Stimulated activated CD8-positive, alpha-beta memory T cell treated with anti-CD3 and anti-CD28 coated beads, Interleukin-2, amount 100 ng/mL, for 1 hour (primary cell): ENCODE data around the gene CCR4.
A peak's percentile ranks its signal among the peaks of the same experiment; 100 is the strongest.
"Not testable (repeated sequence)": the region's sequence is repeated elsewhere in the genome, so short reads cannot be mapped to it uniquely, and the experiment has no call there.

Experiments used
- DNase-seq, 2 donors: peaks; one replicate each; pipeline ENCODE4 v3.0.0-alpha.2; 2020; ENCODE audit warnings: low read depth in 2 of 2

CCR4 gene

GRCh38 chr3:32951410-32951811 lies at the start of gene CCR4:
TSS of gene CCR4 (plus strand) at chr3:32951644. CDS start at chr3:32953423, 1,779 bp downstream.
- no peak for DNase-seq

DNA sequence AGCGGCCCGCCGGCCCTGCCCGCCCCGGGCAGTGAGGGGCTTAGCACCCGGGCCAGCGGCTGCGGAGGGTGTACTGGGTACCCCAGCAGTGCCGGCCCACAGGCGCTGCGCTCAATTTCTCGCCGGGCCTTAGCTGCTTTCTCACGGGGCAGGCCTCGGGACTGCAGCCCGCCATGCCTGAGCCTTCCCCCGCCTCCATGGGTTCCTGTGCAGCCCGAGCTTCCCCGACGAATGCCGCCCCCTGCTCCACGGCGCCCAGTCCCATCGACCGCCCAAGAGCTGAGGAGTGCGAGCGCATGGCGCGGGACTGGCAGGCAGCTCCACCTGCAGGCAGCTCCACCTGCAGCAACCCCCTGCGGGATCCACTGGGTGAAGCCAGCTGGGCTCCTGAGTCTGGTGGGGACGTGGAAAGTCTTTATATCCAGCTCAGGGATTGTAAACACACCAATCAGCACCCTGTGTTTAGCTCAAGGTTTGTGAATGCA lies 48.5 kb upstream of the CCR4 start:
- peak in 1 of 2 donors; percentile 4 for DNase-seq

DNA sequence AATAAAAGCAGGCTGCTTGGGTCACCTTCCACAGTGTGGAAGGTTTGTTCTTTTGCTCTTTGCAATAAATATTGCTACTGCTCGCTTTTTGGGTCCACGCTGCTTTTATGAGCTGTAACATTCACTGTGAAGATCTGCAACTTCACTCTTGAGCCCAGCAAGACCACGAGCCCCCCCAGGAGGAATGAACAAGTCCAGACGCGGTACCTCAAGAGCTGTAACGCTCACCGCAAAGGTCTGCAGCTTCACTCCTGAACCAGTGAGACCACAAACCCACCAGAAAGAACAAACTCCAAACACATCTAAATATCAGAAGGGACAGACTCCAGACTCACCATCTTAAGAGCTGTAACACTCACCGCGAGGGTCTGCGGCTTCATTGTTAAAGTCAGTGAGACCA lies 47.5 kb upstream of the CCR4 start:
- no peak for DNase-seq

- DNase-seq, result no peak
Measured at GRCh38 chr3:32909999-32910398, 41.4 kb upstream of the CCR4 start.

GRCh38 chr3:32910954-32911353 lies 40.5 kb upstream of the CCR4 start:
- no peak for DNase-seq

DNA sequence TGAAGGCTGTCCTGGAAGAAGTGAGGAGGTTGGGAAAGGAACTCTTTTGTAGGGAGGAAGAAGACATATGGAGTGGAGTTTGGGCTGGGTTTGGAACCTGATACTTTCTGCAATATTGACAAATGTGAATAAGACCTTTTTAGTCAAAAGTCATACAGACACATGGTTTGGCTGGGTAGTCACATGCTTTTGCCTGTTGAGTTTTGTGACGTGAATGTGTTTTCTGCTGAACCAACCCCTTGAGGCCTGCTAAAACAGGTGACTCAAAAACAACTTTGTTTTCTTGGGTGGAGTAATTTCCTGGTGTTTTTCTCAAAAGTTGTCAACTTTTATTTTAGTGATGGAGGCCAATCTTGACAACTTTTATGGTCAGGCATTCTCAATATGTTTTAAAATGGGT lies 39.4 kb upstream of the CCR4 start:
- no peak for DNase-seq

GRCh38 chr3:32913790-32914446 lies 37.5 kb upstream of the CCR4 start:
- DNase-seq, result no peak

GRCh38 chr3:32919920-32920319 lies 31.5 kb upstream of the CCR4 start:
- DNase-seq, result no peak

DNA sequence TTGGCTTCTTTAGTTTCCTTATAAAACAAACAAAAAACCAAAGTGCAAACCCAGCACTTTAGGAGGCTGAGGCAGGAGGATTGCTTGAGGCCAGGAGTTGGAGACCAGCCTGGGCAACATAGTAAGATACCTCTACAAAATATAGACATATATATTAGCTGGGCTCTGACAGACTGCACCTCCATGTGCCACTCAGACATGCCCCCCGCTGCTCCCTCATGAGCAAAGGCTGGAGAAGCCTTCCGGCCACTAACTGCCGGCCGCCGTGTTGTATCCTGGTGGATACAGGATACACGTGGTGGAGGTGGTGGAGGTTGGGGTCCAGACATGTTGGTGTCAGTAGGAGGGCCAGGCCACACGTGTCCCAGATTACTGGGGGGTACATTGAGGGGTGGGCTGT lies 29.4 kb upstream of the CCR4 start:
- DNase-seq, result no peak

- no peak for DNase-seq
Measured at GRCh38 chr3:32930161-32930560, 21.3 kb upstream of the CCR4 start.

GRCh38 chr3:32931273-32931672 lies 20.2 kb upstream of the CCR4 start:
- not testable (repeated sequence) for DNase-seq

DNA sequence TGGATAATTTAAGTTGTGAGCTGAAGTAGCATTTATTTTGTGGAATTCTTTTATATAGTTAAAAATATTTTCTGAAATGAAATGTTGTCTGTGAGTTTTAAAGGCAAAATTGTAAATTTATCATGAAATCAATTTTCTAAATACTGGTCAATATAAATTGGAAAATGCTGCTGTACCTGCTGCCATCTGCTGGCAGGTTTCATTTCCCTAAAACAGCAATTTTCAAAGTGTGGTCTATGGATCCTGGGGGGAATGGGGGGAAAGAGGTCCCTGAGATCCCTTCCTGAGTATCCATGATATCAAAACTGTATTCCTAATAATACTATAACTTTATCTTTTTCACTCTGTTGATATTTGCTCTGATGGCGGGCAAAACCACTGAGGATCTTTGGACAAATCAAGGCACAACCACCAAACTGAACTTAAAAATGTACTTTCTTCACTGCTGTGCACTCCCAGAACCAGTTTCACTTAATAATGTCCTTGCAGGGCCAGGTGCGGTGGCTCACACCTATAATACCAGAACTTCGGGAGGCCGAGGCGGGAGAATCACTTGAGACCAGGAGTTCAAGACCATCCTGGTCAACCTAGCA lies 17.2 kb upstream of the CCR4 start:
- DNase-seq, result no peak

DNA sequence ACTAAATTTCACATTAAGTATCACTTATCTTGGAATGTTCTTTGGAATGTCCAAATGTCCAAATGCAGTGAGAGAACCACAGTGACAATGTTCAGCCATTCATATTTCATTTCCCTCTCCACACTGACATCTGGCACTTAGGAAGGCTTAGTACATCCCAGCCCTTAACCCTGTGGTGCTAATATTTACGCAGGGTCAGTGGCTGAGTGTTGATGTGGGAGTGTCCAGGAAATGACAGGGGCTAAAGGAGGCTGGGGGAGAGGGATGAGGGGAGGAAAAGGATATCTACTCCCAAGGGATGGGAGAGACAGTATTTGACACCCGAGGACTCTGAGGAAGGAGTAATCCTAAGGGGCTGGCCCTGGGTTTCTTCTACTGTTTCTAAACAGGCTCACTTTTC lies 14.1 kb upstream of the CCR4 start:
- no peak for DNase-seq

DNA sequence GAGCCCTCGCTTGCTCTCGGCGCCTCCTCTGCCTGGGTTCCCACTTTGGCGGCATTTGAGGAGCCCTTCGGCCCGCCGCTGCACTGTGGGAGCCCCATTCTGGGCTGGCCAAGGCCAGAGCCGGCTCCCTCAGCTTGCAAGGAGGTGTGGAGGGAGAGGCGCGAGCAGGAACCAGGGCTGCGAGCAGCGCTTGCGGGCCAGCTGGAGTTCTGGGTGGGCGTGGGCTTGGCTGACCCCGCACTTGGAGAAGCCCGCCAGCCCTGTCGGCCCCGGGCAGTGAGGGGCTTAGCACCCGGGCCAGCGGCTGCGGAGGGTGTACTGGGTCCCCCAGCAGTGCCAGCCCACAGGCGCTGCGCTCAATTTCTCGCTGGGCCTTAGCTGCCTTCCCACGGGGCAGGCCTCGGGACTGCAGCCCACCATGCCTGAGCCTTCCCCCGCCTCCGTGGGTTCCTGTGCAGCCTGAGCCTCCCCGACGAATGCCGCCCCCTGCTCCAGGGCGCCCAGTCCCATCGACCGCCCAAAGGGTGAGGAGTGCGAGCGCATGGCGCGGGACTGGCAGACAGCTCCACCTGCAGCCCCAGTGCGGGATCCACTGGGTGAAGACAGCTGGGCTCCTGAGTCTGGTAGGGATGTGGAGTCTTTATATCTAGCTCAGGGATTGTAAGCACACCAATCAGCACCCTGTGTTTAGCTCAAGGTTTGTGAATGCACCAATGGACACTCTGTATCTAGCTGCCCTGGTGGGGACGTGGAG lies 11.7 kb upstream of the CCR4 start:
- not testable (repeated sequence) for DNase-seq

DNA sequence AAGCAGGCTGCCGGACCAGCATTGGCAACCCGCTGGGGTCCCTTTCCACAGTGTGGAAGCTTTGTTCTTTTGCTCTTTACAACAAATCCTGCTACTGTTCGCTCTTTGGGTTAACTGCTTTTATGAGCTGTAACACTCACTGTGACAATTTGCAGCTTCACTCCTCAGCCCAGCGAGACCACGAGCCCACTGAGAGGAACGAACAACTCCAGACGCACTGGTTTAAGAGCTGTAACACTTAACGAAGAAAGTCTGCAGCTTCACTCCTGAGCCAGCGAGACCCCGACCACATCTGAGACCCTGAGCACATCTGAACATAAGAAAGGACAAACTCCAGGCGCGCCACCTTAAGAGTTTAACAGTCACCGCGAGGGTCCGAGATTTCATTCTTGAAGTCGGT lies 10.7 kb upstream of the CCR4 start:
- DNase-seq, result no peak

- DNase-seq, result no peak
Measured at GRCh38 chr3:32945136-32945535, 6.3 kb upstream of the CCR4 start.

DNA sequence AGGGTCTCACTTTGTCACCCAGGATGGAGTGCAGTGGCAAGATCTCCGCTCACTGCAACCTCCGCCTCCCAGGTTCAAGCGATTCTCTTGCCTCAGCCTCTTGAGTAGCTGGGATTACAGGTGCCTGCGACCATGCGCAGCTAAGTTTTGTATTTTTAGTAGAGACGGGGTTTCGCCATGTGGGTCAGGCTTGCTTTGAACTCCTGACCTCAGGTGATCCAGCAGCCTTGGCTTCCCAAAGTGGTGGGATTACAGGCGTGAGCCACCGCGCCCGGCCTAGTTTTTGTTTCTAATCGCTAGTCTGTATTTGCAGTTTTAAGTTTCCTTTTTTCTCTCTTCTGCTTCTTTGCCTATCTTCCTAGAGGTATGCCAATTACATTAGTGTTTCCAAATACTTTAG lies 5.8 kb upstream of the CCR4 start:
- DNase-seq, result not testable (repeated sequence)

GRCh38 chr3:32946973-32947788 lies 4.3 kb upstream of the CCR4 start:
- DNase-seq, result no peak

- DNase-seq, result peak; percentile 80 to 88
Measured at GRCh38 chr3:32947789-32948238, 3.6 kb upstream of the CCR4 start.

- no peak for DNase-seq
Measured at GRCh38 chr3:32948625-32949445, 2.6 kb upstream of the CCR4 start.

- no peak for DNase-seq
Measured at GRCh38 chr3:32950516-32950915, 928 bp upstream of the CCR4 start.
